Stimulated activated CD8-positive, alpha-beta memory T cell treated with anti-CD3 and anti-CD28 coated beads, Interleukin-4, amount 100 ng/mL, for 1 hour (primary cell): ENCODE results near the gene RNGTT.
"Not testable (repeated sequence)": the region's sequence is repeated elsewhere in the genome, so short reads cannot be mapped to it uniquely, and the experiment has no call there.

Experiments
- DNase-seq, 2 donors: peaks; one replicate each; pipeline ENCODE4 v3.0.0-alpha.2; 2020; ENCODE audit warnings: low read depth in 2 of 2, low spot score in 1 of 2

Gene RNGTT

GRCh38 chr6:88972504-88973423, 9.3 kb upstream of the RNGTT start:
- DNase-seq: no peak

- DNase-seq: no peak
Measured at GRCh38 chr6:88970301-88970700, 6.9 kb upstream of the RNGTT start.

GRCh38 chr6:88969255-88969654, 5.8 kb upstream of the RNGTT start:
- not testable (repeated sequence) for DNase-seq

- no peak for DNase-seq
Measured at GRCh38 chr6:88967891-88968290, 4.5 kb upstream of the RNGTT start.

- no peak for DNase-seq
Measured at GRCh38 chr6:88965691-88966090, 2.3 kb upstream of the RNGTT start.

GRCh38 chr6:88964509-88964908, 1.1 kb upstream of the RNGTT start:
- no peak for DNase-seq

GRCh38 chr6:88958842-88959241, 4.6 kb downstream of the RNGTT start:
- DNase-seq: no peak

- DNase-seq: no peak
Measured at GRCh38 chr6:88953550-88954386, 9.7 kb downstream of the RNGTT start.

- DNase-seq: no peak
Measured at GRCh38 chr6:88952065-88952704, 11.2 kb downstream of the RNGTT start.

- DNase-seq: no peak
Measured at GRCh38 chr6:88945415-88946008, 17.9 kb downstream of the RNGTT start.

GRCh38 chr6:88933521-88933920, 29.9 kb downstream of the RNGTT start:
- no peak for DNase-seq

- DNase-seq: not testable (repeated sequence)
Measured at GRCh38 chr6:88932019-88932418, 31.4 kb downstream of the RNGTT start.

GRCh38 chr6:88922775-88923548, 40.5 kb downstream of the RNGTT start:
- DNase-seq: no peak

- DNase-seq: no peak
Measured at GRCh38 chr6:88921734-88922133, 41.7 kb downstream of the RNGTT start.

- DNase-seq: no peak
Measured at GRCh38 chr6:88920774-88921733, 42.4 kb downstream of the RNGTT start.

GRCh38 chr6:88920088-88920487, 43.3 kb downstream of the RNGTT start:
- no peak for DNase-seq

- DNase-seq: no peak
Measured at GRCh38 chr6:88919032-88919431, 44.4 kb downstream of the RNGTT start.

GRCh38 chr6:88916615-88917208, 46.7 kb downstream of the RNGTT start:
- DNase-seq: no peak
